Effector memory CD4-positive, alpha-beta T cell (primary cell): ENCODE measurements around the gene GLYATL1.

ENCODE experiments used
- DNase-seq, 3 donors: peaks; one replicate each; pipeline ENCODE4 v3.0.0-alpha.2; 2020
- H3K27ac ChIP-seq: 2 replicates; pipeline ENCODE4 v1.7.0; 2013; ENCODE audit warnings: mild to moderate bottlenecking, low read length, moderate library complexity; ENCODE audit not compliant: insufficient read depth, poor library complexity, severe bottlenecking
- H3K27me3 ChIP-seq: replicated peaks from 2 replicates; pipeline ENCODE4 v1.7.0; 2013; ENCODE audit warnings: mild to moderate bottlenecking, low read length; ENCODE audit not compliant: insufficient read depth, control insufficient read depth, poor library complexity, severe bottlenecking
- H3K36me3 ChIP-seq: 2 replicates; pipeline ENCODE4 v1.7.0; 2013; ENCODE audit warnings: mild to moderate bottlenecking, low read length, moderate library complexity; ENCODE audit not compliant: control insufficient read depth, insufficient read depth
- H3K4me1 ChIP-seq: 2 replicates; pipeline ENCODE4 v1.7.0; 2013; ENCODE audit warnings: low read length, mild to moderate bottlenecking; ENCODE audit not compliant: control insufficient read depth, insufficient read depth, poor library complexity, severe bottlenecking
- H3K4me3 ChIP-seq: 2 replicates; pipeline ENCODE4 v1.7.0; 2013; ENCODE audit warnings: low read length, low read depth, mild to moderate bottlenecking; ENCODE audit not compliant: insufficient read depth, poor library complexity, severe bottlenecking
- H3K9me3 ChIP-seq: 2 replicates; pipeline ENCODE4 v1.7.0; 2013; ENCODE audit warnings: mild to moderate bottlenecking, low read length, moderate library complexity; ENCODE audit not compliant: control insufficient read depth

The GLYATL1 gene

GRCh38 chr11:58913685-58914084 is 25.6 kb upstream of the GLYATL1 start:
- Histone ChIP-seq H3K9me3 (peaks cover 4% of the 10 kb centered on the region), H3K27ac (no peak overlapping the region), H3K36me3 (no peaks in the 10 kb centered on the region), H3K4me3 (no peak overlapping the region), H3K27me3 (no peaks in the 10 kb centered on the region), H3K4me1 (no peaks in the 10 kb centered on the region)
- DNase-seq = no peak

- Histone ChIP-seq H3K36me3 (no peaks in the 10 kb centered on the region), H3K27ac (no peak overlapping the region), H3K27me3 (no peaks in the 10 kb centered on the region), H3K4me1 (no peaks in the 10 kb centered on the region), H3K4me3 (no peak overlapping the region), H3K9me3 (peaks cover 4% of the 10 kb centered on the region)
- no peak for DNase-seq
Measured at GRCh38 chr11:58914821-58915543, 24.3 kb upstream of the GLYATL1 start.

GRCh38 chr11:58916637-58917036 is 22.7 kb upstream of the GLYATL1 start:
- Histone ChIP-seq H3K27me3 (no peaks in the 10 kb centered on the region), H3K9me3 (peaks cover 4% of the 10 kb centered on the region), H3K27ac (no peak overlapping the region), H3K36me3 (no peaks in the 10 kb centered on the region), H3K4me1 (no peaks in the 10 kb centered on the region), H3K4me3 (no peak overlapping the region)
- DNase-seq = no peak

- H3K36me3 ChIP-seq = no peaks in the 10 kb centered on the region
- DNase-seq = no peak
- H3K4me1 ChIP-seq = no peaks in the 10 kb centered on the region
- no peak overlapping the region for H3K4me3 ChIP-seq
- H3K9me3 ChIP-seq = peaks cover 4% of the 10 kb centered on the region
- H3K27ac ChIP-seq = no peak overlapping the region
- H3K27me3 ChIP-seq = no peaks in the 10 kb centered on the region
Measured at GRCh38 chr11:58917159-58917783, 22.0 kb upstream of the GLYATL1 start.

GRCh38 chr11:58919561-58919960 is 19.7 kb upstream of the GLYATL1 start:
- H3K27ac ChIP-seq = no peak overlapping the region
- H3K4me3 ChIP-seq = no peak overlapping the region
- H3K9me3 ChIP-seq = peaks cover 4% of the 10 kb centered on the region
- no peaks in the 10 kb centered on the region for H3K4me1 ChIP-seq
- DNase-seq = no peak
- no peaks in the 10 kb centered on the region for H3K27me3 ChIP-seq
- H3K36me3 ChIP-seq = no peaks in the 10 kb centered on the region

- Histone ChIP-seq H3K4me3 (no peak overlapping the region), H3K9me3 (peaks cover 4% of the 10 kb centered on the region), H3K4me1 (no peaks in the 10 kb centered on the region), H3K27me3 (no peaks in the 10 kb centered on the region), H3K27ac (no peak overlapping the region), H3K36me3 (no peaks in the 10 kb centered on the region)
- DNase-seq = no peak
Measured at GRCh38 chr11:58919980-58920379, 19.3 kb upstream of the GLYATL1 start.

GRCh38 chr11:58921778-58922390 is 17.4 kb upstream of the GLYATL1 start:
- Histone ChIP-seq H3K4me3 (no peak overlapping the region), H3K27me3 (no peaks in the 10 kb centered on the region), H3K4me1 (no peaks in the 10 kb centered on the region), H3K27ac (no peak overlapping the region), H3K9me3 (peaks cover 4% of the 10 kb centered on the region), H3K36me3 (no peaks in the 10 kb centered on the region)
- no peak for DNase-seq

GRCh38 chr11:58922479-58922878 is 16.8 kb upstream of the GLYATL1 start:
- Histone ChIP-seq H3K36me3 (no peaks in the 10 kb centered on the region), H3K9me3 (peaks cover 4% of the 10 kb centered on the region), H3K27me3 (no peaks in the 10 kb centered on the region), H3K4me1 (no peaks in the 10 kb centered on the region), H3K27ac (no peak overlapping the region), H3K4me3 (no peak overlapping the region)
- DNase-seq = no peak

- no peak for DNase-seq
- no peaks in the 10 kb centered on the region for H3K36me3 ChIP-seq
- no peak overlapping the region for H3K4me3 ChIP-seq
- H3K9me3 ChIP-seq = no peaks in the 10 kb centered on the region
- no peaks in the 10 kb centered on the region for H3K27me3 ChIP-seq
- no peaks in the 10 kb centered on the region for H3K4me1 ChIP-seq
- H3K27ac ChIP-seq = no peak overlapping the region
Measured at GRCh38 chr11:58923300-58923788, 15.9 kb upstream of the GLYATL1 start.

- Histone ChIP-seq H3K4me3 (no peak overlapping the region), H3K36me3 (no peaks in the 10 kb centered on the region), H3K27me3 (no peaks in the 10 kb centered on the region), H3K4me1 (no peaks in the 10 kb centered on the region), H3K27ac (no peak overlapping the region), H3K9me3 (no peaks in the 10 kb centered on the region)
- DNase-seq = no peak
Measured at GRCh38 chr11:58924230-58924629, 15.1 kb upstream of the GLYATL1 start.
